Activated naive CD8-positive, alpha-beta T cell treated with anti-CD3 and anti-CD28 coated beads for 36 hours (primary cell): Measurements from ENCODE around the gene CTIF. TPM values are rescaled to one million over a fixed set of nuclear protein-coding genes. Genes with fewer than 3 reads are reported as not detected.
A peak's percentile ranks its signal among the peaks of the same experiment; 100 is the strongest.

Experiments used
- DNase-seq: peaks from one replicate; pipeline ENCODE4 v3.0.0; 2021
- H3K27ac Mint-ChIP-seq: one replicate; pipeline ENCODE4 v1.8.0; 2022; ENCODE audit warnings: mild to moderate bottlenecking, moderate library complexity, mixed read lengths
- H3K27me3 Mint-ChIP-seq: one replicate; pipeline ENCODE4 v1.8.0; 2022; ENCODE audit warnings: mild to moderate bottlenecking, mixed read lengths
- H3K36me3 Mint-ChIP-seq: one replicate; pipeline ENCODE4 v1.8.0; 2021; ENCODE audit warnings: mild to moderate bottlenecking, mixed read lengths
- H3K4me1 Mint-ChIP-seq: one replicate; pipeline ENCODE4 v1.8.0; 2021; ENCODE audit warnings: mixed read lengths
- H3K4me3 Mint-ChIP-seq: one replicate; pipeline ENCODE4 v1.8.0; 2022; ENCODE audit warnings: mild to moderate bottlenecking, moderate library complexity, mixed read lengths
- H3K9me3 Mint-ChIP-seq: one replicate; pipeline ENCODE4 v1.8.0; 2022; ENCODE audit warnings: mixed read lengths
- total RNA-seq, 2 experiments: library from RNA; stranded (reverse); gene quantifications; one replicate each; pipeline ENCODE4 v1.2.3, GENCODE V29; 2021

Gene CTIF
- total RNA-seq, 2 experiments from 2014 or later, result 2.3 to 3.5 TPM

- Mint-ChIP-seq H3K27me3 (no peaks in the 10 kb centered on the region), H3K4me1 (peaks cover 38% of the 10 kb centered on the region), H3K9me3 (no peaks in the 10 kb centered on the region), H3K36me3 (peaks cover 14% of the 10 kb centered on the region), H3K27ac (peak overlapping the region; percentile 20), H3K4me3 (no peak overlapping the region)
- no peak for DNase-seq
Measured at GRCh38 chr18:48829443-48830149, 290.8 kb downstream of the CTIF start.

GRCh38 chr18:48831113-48831759, 292.4 kb downstream of the CTIF start:
- Mint-ChIP-seq H3K36me3 (peaks cover 8% of the 10 kb centered on the region), H3K4me3 (no peak overlapping the region), H3K27me3 (no peaks in the 10 kb centered on the region), H3K27ac (no peak overlapping the region), H3K4me1 (peaks cover 47% of the 10 kb centered on the region), H3K9me3 (no peaks in the 10 kb centered on the region)
- DNase-seq, result no peak

GRCh38 chr18:48831802-48832201, 293.0 kb downstream of the CTIF start:
- no peak for DNase-seq
- Mint-ChIP-seq H3K36me3 (peaks cover 7% of the 10 kb centered on the region), H3K4me3 (no peak overlapping the region), H3K27ac (no peak overlapping the region), H3K4me1 (peaks cover 50% of the 10 kb centered on the region), H3K9me3 (no peaks in the 10 kb centered on the region), H3K27me3 (no peaks in the 10 kb centered on the region)

- peaks cover 55% of the 10 kb centered on the region for H3K4me1 Mint-ChIP-seq
- H3K4me3 Mint-ChIP-seq, result peak overlapping the region; percentile 90
- DNase-seq, result no peak
- no peaks in the 10 kb centered on the region for H3K9me3 Mint-ChIP-seq
- H3K36me3 Mint-ChIP-seq, result peaks cover 7% of the 10 kb centered on the region
- H3K27me3 Mint-ChIP-seq, result no peaks in the 10 kb centered on the region
- H3K27ac Mint-ChIP-seq, result peak overlapping the region; percentile 98
Measured at GRCh38 chr18:48832938-48833700, 294.3 kb downstream of the CTIF start.

- Mint-ChIP-seq H3K27ac (peak overlapping the region; percentile 98), H3K9me3 (no peaks in the 10 kb centered on the region), H3K36me3 (peaks cover 7% of the 10 kb centered on the region), H3K4me3 (peak overlapping the region; percentile 90), H3K27me3 (no peaks in the 10 kb centered on the region), H3K4me1 (peaks cover 61% of the 10 kb centered on the region)
- DNase-seq, result peak; percentile 67
Measured at GRCh38 chr18:48833701-48834412, 295.0 kb downstream of the CTIF start.

- Mint-ChIP-seq H3K36me3 (peaks cover 7% of the 10 kb centered on the region), H3K27ac (peak overlapping the region; percentile 98)
Measured at GRCh38 chr18:48834413-48835031, 295.7 kb downstream of the CTIF start.

GRCh38 chr18:48835119-48835518, 296.3 kb downstream of the CTIF start:
- H3K27me3 Mint-ChIP-seq, result no peaks in the 10 kb centered on the region
- DNase-seq, result no peak
- H3K27ac Mint-ChIP-seq, result peak overlapping the region; percentile 98
- peaks cover 7% of the 10 kb centered on the region for H3K36me3 Mint-ChIP-seq
- H3K4me3 Mint-ChIP-seq, result peak overlapping the region; percentile 90
- no peaks in the 10 kb centered on the region for H3K9me3 Mint-ChIP-seq
- H3K4me1 Mint-ChIP-seq, result peaks cover 71% of the 10 kb centered on the region

More at GRCh38 chr18:48834413-48835031, 295.7 kb downstream of the CTIF start:
- peak overlapping the region; percentile 90 for H3K4me3 Mint-ChIP-seq
- DNase-seq, result peak; percentile 81
- no peaks in the 10 kb centered on the region for H3K9me3 Mint-ChIP-seq
- no peaks in the 10 kb centered on the region for H3K27me3 Mint-ChIP-seq
- peaks cover 67% of the 10 kb centered on the region for H3K4me1 Mint-ChIP-seq

GRCh38 chr18:48835745-48836170, 296.9 kb downstream of the CTIF start:
- Mint-ChIP-seq H3K4me1 (peaks cover 71% of the 10 kb centered on the region), H3K27ac (peak overlapping the region; percentile 98), H3K27me3 (no peaks in the 10 kb centered on the region), H3K36me3 (peaks cover 7% of the 10 kb centered on the region), H3K9me3 (no peaks in the 10 kb centered on the region), H3K4me3 (no peak overlapping the region)
- DNase-seq, result no peak

- no peak for DNase-seq
- Mint-ChIP-seq H3K4me1 (peaks cover 66% of the 10 kb centered on the region), H3K36me3 (peaks cover 7% of the 10 kb centered on the region), H3K27me3 (no peaks in the 10 kb centered on the region), H3K9me3 (no peaks in the 10 kb centered on the region), H3K4me3 (no peak overlapping the region), H3K27ac (peak overlapping the region; percentile 31)
Measured at GRCh38 chr18:48836231-48836805, 297.5 kb downstream of the CTIF start.

- Mint-ChIP-seq H3K4me3 (no peak overlapping the region), H3K36me3 (peaks cover 7% of the 10 kb centered on the region), H3K9me3 (no peaks in the 10 kb centered on the region), H3K4me1 (peaks cover 68% of the 10 kb centered on the region), H3K27ac (peak overlapping the region; percentile 43), H3K27me3 (no peaks in the 10 kb centered on the region)
- no peak for DNase-seq
Measured at GRCh38 chr18:48836806-48837615, 298.2 kb downstream of the CTIF start.

- H3K27ac Mint-ChIP-seq, result peak overlapping the region; percentile 43
- peaks cover 7% of the 10 kb centered on the region for H3K36me3 Mint-ChIP-seq
Measured at GRCh38 chr18:48837676-48838075, 298.8 kb downstream of the CTIF start.

GRCh38 chr18:48838166-48838775, 299.4 kb downstream of the CTIF start:
- Mint-ChIP-seq H3K4me3 (no peak overlapping the region), H3K36me3 (peaks cover 2% of the 10 kb centered on the region), H3K4me1 (peaks cover 66% of the 10 kb centered on the region), H3K27me3 (no peaks in the 10 kb centered on the region), H3K9me3 (no peaks in the 10 kb centered on the region), H3K27ac (no peak overlapping the region)
- DNase-seq, result no peak

More at GRCh38 chr18:48837676-48838075, 298.8 kb downstream of the CTIF start:
- Mint-ChIP-seq H3K9me3 (no peaks in the 10 kb centered on the region), H3K4me3 (no peak overlapping the region), H3K27me3 (no peaks in the 10 kb centered on the region), H3K4me1 (peaks cover 68% of the 10 kb centered on the region)
- no peak for DNase-seq
